Colonic mucosa (tissue), 4 donors: ENCODE results near the gene PRMT7. TPM values are rescaled to one million over a fixed set of nuclear protein-coding genes. Genes with fewer than 3 reads are reported as not detected.

Source experiments
- DNase-seq: peaks from one replicate; pipeline ENCODE4 v3.0.0-alpha.2; 2020
- H3K27ac ChIP-seq: fragments of 200-600 bp; one replicate; pipeline ENCODE4 v1.8.0; 2021
- H3K27me3 ChIP-seq: fragments of 200-600 bp; one replicate; pipeline ENCODE4 v1.8.0; 2021
- H3K36me3 ChIP-seq: fragments of 200-600 bp; one replicate; pipeline ENCODE4 v1.8.0; 2021
- H3K4me1 ChIP-seq: fragments of 200-600 bp; one replicate; pipeline ENCODE4 v1.8.0; 2021; ENCODE audit warnings: mild to moderate bottlenecking
- H3K4me3 ChIP-seq: fragments of 200-600 bp; one replicate; pipeline ENCODE4 v1.8.0; 2021
- H3K9ac ChIP-seq, 2 donors: one replicate each; pipeline ENCODE4 v1.7.0; 2013; ENCODE audit warnings: control low read depth in 2 of 2, low read depth in 2 of 2, low read length in 2 of 2
- H3K9me3 ChIP-seq: fragments of 200-600 bp; one replicate; pipeline ENCODE4 v1.8.0; 2021
- intact Hi-C: fragments of 100-400 bp; cut with DNase I; formaldehyde crosslinking; loops from one replicate; pipeline ENCODE4 v1.14.1; 2022
- total RNA-seq, 2 donors: library from RNA; stranded (reverse); fragmentation: NEBNext Ultra II Directional in 1 of 2; extraction: Animal tissue kit (Norgen Biotek cat#: 25700) in 1 of 2; gene quantifications; one replicate each; pipeline ENCODE4 v1.2.1, GENCODE V29; 2021
- TF ChIP-seq, protein P1 (sequence below): fragments of 200-600 bp; IDR thresholded peaks from one replicate; pipeline ENCODE4 v1.8.0; 2022; ENCODE audit warnings: antibody characterized with exemption, mild to moderate bottlenecking
- donor health status: healthy.
- donor health status: DM: no; HTN: no; CAD: no.
- donor health status: DM: no; HTN: no; CAD: no.

PRMT7 gene
- total RNA-seq, 2 donors from 2014 or later, result 18.0 to 45.4 TPM

- Histone ChIP-seq H3K9me3 (no peaks in the 10 kb centered on the region), H3K4me3 (no peak overlapping the region), H3K27ac (no peak overlapping the region), H3K36me3 (peaks cover 7% of the 10 kb centered on the region), H3K9ac (no peak overlapping the region), H3K27me3 (no peaks in the 10 kb centered on the region), H3K4me1 (peaks cover 16% of the 10 kb centered on the region)
- TF ChIP-seq, protein P1, sequence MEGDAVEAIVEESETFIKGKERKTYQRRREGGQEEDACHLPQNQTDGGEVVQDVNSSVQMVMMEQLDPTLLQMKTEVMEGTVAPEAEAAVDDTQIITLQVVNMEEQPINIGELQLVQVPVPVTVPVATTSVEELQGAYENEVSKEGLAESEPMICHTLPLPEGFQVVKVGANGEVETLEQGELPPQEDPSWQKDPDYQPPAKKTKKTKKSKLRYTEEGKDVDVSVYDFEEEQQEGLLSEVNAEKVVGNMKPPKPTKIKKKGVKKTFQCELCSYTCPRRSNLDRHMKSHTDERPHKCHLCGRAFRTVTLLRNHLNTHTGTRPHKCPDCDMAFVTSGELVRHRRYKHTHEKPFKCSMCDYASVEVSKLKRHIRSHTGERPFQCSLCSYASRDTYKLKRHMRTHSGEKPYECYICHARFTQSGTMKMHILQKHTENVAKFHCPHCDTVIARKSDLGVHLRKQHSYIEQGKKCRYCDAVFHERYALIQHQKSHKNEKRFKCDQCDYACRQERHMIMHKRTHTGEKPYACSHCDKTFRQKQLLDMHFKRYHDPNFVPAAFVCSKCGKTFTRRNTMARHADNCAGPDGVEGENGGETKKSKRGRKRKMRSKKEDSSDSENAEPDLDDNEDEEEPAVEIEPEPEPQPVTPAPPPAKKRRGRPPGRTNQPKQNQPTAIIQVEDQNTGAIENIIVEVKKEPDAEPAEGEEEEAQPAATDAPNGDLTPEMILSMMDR, result no peak
- DNase-seq, result no peak
- intact Hi-C loops, result loop anchor here (5.0 kb wide), 1 partner anchor 51 kb away; the partner anchor contains the start of gene SLC7A6
Measured at GRCh38 chr16:68313116-68313515, 2.3 kb downstream of the PRMT7 start.

DNA sequence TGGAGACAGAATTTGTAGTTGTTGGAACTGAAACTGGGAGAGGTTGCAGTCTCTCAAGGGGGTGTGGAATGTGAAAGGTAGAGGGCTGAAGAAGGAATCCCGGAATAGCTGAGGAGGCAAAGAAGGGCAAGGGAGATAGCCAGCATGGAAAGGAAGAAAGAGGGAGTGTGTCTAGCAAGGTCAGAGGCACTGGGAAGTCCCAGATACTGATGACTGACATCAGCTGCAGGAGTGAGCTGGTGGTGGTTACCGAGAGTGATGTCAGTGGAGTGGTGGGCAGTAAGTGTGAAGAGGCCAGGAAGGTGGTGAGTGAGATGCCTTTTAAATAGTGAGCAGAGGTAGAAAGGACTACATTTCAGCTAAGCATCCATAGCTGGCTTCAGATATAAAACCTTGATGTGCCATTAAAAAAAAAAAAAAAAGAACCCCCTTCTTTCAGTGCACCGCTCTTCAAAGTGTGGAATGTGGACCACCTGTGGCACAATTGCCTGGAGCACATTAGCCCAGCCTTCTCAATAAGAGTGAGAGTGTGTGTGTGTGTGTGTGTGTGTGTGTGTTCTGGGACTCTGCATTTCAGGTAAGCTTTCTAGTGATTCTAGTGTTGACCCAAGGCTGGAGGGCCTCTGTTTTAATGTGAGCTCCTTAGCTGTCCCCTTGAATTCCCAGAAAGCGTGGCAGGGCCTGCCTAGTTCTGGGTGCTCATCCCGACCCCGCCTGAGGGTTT lies 8.5 kb downstream of the PRMT7 start:
- Histone ChIP-seq H3K36me3 (peaks cover 6% of the 10 kb centered on the region), H3K4me1 (no peaks in the 10 kb centered on the region), H3K27ac (no peak overlapping the region), H3K9ac (no peak overlapping the region), H3K9me3 (no peaks in the 10 kb centered on the region), H3K4me3 (no peak overlapping the region), H3K27me3 (no peaks in the 10 kb centered on the region)
- intact Hi-C loops, result no loop called here
- TF ChIP-seq, protein P1, result no peak
- no peak for DNase-seq

GRCh38 chr16:68324336-68324735 lies 13.5 kb downstream of the PRMT7 start:
- Histone ChIP-seq H3K36me3 (no peaks in the 10 kb centered on the region), H3K9ac (no peak overlapping the region), H3K27me3 (no peaks in the 10 kb centered on the region), H3K4me1 (no peaks in the 10 kb centered on the region), H3K27ac (no peak overlapping the region), H3K9me3 (no peaks in the 10 kb centered on the region), H3K4me3 (no peak overlapping the region)
- no peak for DNase-seq
- intact Hi-C loops, result no loop called here
- TF ChIP-seq, protein P1, result no peak

DNA sequence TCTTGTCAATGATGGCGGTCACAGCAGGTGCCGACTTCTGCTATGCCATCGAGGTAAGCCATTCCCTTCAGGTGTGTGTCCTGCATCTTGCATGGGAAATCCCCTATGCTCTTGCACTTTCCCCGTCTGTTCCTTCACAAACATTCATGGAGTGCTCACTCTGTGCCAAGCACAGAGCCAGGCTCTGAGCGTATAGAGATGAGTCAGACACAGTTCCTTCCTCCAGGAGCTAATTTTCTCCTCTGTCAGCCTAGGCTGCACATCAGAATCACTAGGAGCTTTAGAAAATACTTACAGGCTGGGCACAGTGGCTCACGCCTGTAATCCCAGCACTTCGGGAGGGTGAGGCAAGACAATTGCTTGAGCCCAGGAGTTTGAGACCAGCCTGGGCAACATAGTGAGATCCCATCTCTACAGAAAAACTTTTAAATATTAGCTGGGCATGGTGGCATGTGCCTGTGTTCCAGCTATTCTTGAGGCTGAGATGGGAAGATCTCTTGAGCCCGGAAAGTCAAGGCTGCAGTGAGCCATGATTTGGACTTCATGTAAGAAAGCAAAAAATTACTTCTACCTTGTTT lies 14.1 kb downstream of the PRMT7 start:
- H3K27ac ChIP-seq, result no peak overlapping the region
- no peaks in the 10 kb centered on the region for H3K27me3 ChIP-seq
- intact Hi-C loops, result no loop called here
- no peaks in the 10 kb centered on the region for H3K4me1 ChIP-seq
- TF ChIP-seq, protein P1, result no peak
- no peak for DNase-seq
- H3K9me3 ChIP-seq, result no peaks in the 10 kb centered on the region
- H3K9ac ChIP-seq, result no peak overlapping the region
- H3K4me3 ChIP-seq, result no peak overlapping the region
- no peaks in the 10 kb centered on the region for H3K36me3 ChIP-seq

GRCh38 chr16:68328151-68328859 lies 17.5 kb downstream of the PRMT7 start:
- TF ChIP-seq, protein P1, result peak; percentile 93
- no peak overlapping the region for H3K4me3 ChIP-seq
- no peak overlapping the region for H3K9ac ChIP-seq
- intact Hi-C loops, result no loop called here
- H3K27ac ChIP-seq, result no peak overlapping the region
- H3K27me3 ChIP-seq, result no peaks in the 10 kb centered on the region
- DNase-seq, result peak; percentile 82
- H3K36me3 ChIP-seq, result no peaks in the 10 kb centered on the region
- H3K4me1 ChIP-seq, result peaks cover 5% of the 10 kb centered on the region
- no peaks in the 10 kb centered on the region for H3K9me3 ChIP-seq
